ENCODE results near the gene DNAH2.

- TF ChIP-seq CTCF (IDR thresholded peaks at IDR 0.05) (no peak), EP300 (IDR thresholded peaks at IDR 0.05) (no peak)
These were observed 12.0 kb upstream of the DNAH2 start for GRCh38 chr17:7705269-7706255.

All from upper lobe of left lung (tissue), 4 donors.